Lung (tissue), 12 donors: Measurements from ENCODE around the gene SLC6A18. TPM values are rescaled to one million over a fixed set of nuclear protein-coding genes. Genes with fewer than 3 reads are reported as not detected.

Source experiments
- ATAC-seq: fragments of 200-7000 bp; cut with Tn5 transposase; one replicate; pipeline ENCODE4 v1.9.1; 2020; ENCODE audit warnings: moderate number of reproducible peaks; ENCODE audit not compliant: insufficient read depth, low FRiP score
- DNase-seq, 3 donors: peaks; one replicate each; pipeline ENCODE4 v3.0.0-alpha.2; 2013 to 2017
- H3K27ac ChIP-seq, 2 donors: one replicate each; pipeline ENCODE4 v1.5.1; 2013; ENCODE audit warnings: mild to moderate bottlenecking in 2 of 2, moderate library complexity in 2 of 2, control low read depth in 1 of 2, inconsistent platforms in 1 of 2, low read depth in 1 of 2, low read length in 1 of 2
- H3K27me3 ChIP-seq, 3 donors: one replicate each; pipeline ENCODE4 v1.5.1; 2013; ENCODE audit warnings: low read length in 2 of 3; ENCODE audit not compliant: control insufficient read depth in 3 of 3, insufficient read depth in 3 of 3
- H3K36me3 ChIP-seq, 4 donors: one replicate each; pipeline ENCODE4 v1.5.1; 2013; ENCODE audit warnings: low read length in 4 of 4, mild to moderate bottlenecking in 1 of 4, moderate library complexity in 1 of 4; ENCODE audit not compliant: control insufficient read depth in 4 of 4, insufficient read depth in 4 of 4
- H3K4me1 ChIP-seq, 5 donors: one replicate each; pipeline ENCODE4 v1.5.1; 2013; ENCODE audit warnings: low read length in 5 of 5, mild to moderate bottlenecking in 2 of 5, moderate library complexity in 1 of 5; ENCODE audit not compliant: control insufficient read depth in 5 of 5, insufficient read depth in 5 of 5
- H3K4me3 ChIP-seq: one replicate; pipeline ENCODE4 v1.5.1; 2013; ENCODE audit warnings: mild to moderate bottlenecking, control low read depth, moderate library complexity
- H3K9ac ChIP-seq, 2 donors: one replicate each; pipeline ENCODE4 v1.5.1; 2013; ENCODE audit warnings: low read length in 2 of 2, control low read depth in 1 of 2; ENCODE audit not compliant: insufficient read depth in 1 of 2
- H3K9me3 ChIP-seq, 4 donors: one replicate each; pipeline ENCODE4 v1.5.1; 2013; ENCODE audit warnings: low read length in 3 of 4, mild to moderate bottlenecking in 1 of 4, moderate library complexity in 1 of 4; ENCODE audit not compliant: control insufficient read depth in 4 of 4, insufficient read depth in 3 of 4
- CTCF ChIP-seq: IDR thresholded peaks from 2 replicates; pipeline ENCODE4 v1.5.1; 2012; ENCODE audit warnings: mild to moderate bottlenecking; ENCODE audit errors: control extremely low read depth, extremely low read depth
- WGBS, 2 donors: extraction: QIAGEN DNeasy Blood & Tissue Kit; methylation state at CpG; one replicate each; pipeline ENCODE4 v1.1.7; 2013; 5-methylcytosine and 5-hydroxymethylcytosine counted together
- polyA plus RNA-seq, 2 donors: library from polyadenylated mRNA; stranded (reverse); fragments of 200-250 nt; gene quantifications; one replicate each; pipeline ENCODE4 v1.2.1, GENCODE V29; 2013
- total RNA-seq, 2 donors: library from RNA; depleted of rRNA in 1 of 2; stranded (reverse); fragments of >200 nt in 1 of 2; gene quantifications; one replicate each; pipeline ENCODE4 v1.2.1, GENCODE V29; 2014 to 2021
- donor health status: control.
- donor health status: control.
- donor health status: Bipolar disorder and iron deficiency.
- donor health status: healthy.
- donor health status: DM: yes; HTN: yes; CAD: no.

SLC6A18 gene
- total and polyA plus RNA-seq, 4 donors: not detected

- WGBS, 2 donors: 68 to 79% methylated on average over 6 of the region's 6 CpGs
- H3K36me3 ChIP-seq: no peaks in the 10 kb centered on the region
- no peak for TF ChIP-seq CTCF
- peaks cover under 1 to 4% (median 3%) of the 10 kb centered on the region in 3 donors for H3K27me3 ChIP-seq
- H3K9me3 ChIP-seq: no peaks in the 10 kb centered on the region
- H3K4me3 ChIP-seq: no peak overlapping the region
- H3K9ac ChIP-seq: no peak overlapping the region
- no peak for ATAC-seq
- peaks cover 0 to 16% (median 4%) of the 10 kb centered on the region in 5 donors for H3K4me1 ChIP-seq
- DNase-seq: no peak
- H3K27ac ChIP-seq: no peak overlapping the region
Observed at GRCh38 chr5:1207555-1207954, 17.6 kb upstream of the SLC6A18 start.

GRCh38 chr5:1208221-1208742 is 16.9 kb upstream of the SLC6A18 start:
- DNase-seq (no peak), ATAC-seq (no peak)
- no peak overlapping the region for H3K4me3 ChIP-seq
- peaks cover 0 to 16% (median 4%) of the 10 kb centered on the region in 5 donors for H3K4me1 ChIP-seq
- peaks cover 0 to 4% (median 3%) of the 10 kb centered on the region in 3 donors for H3K27me3 ChIP-seq
- no peak for TF ChIP-seq CTCF
- H3K36me3 ChIP-seq: no peaks in the 10 kb centered on the region
- no peaks in the 10 kb centered on the region for H3K9me3 ChIP-seq
- H3K9ac ChIP-seq: no peak overlapping the region
- no peak overlapping the region for H3K27ac ChIP-seq
- 68 to 79% methylated on average over 17 of the region's 17 CpGs for WGBS, 2 donors

GRCh38 chr5:1208743-1209488 is 16.3 kb upstream of the SLC6A18 start:
- DNase-seq: peak in 1 of 3 donors; percentile 37

More at GRCh38 chr5:1208743-1209488, 16.3 kb upstream of the SLC6A18 start:
- no peaks in the 10 kb centered on the region for H3K36me3 ChIP-seq
- no peak for TF ChIP-seq CTCF
- H3K9ac ChIP-seq: no peak overlapping the region
- no peaks in the 10 kb centered on the region for H3K9me3 ChIP-seq
- H3K27ac ChIP-seq: no peak overlapping the region
- no peak overlapping the region for H3K4me3 ChIP-seq
- H3K27me3 ChIP-seq: peaks cover 0 to 4% (median 3%) of the 10 kb centered on the region in 3 donors
- H3K4me1 ChIP-seq: peaks cover 0 to 14% (median 4%) of the 10 kb centered on the region in 5 donors
- 75 to 90% methylated on average over 24 of the region's 24 CpGs for WGBS, 2 donors
- no peak for ATAC-seq
